ENCODE measurements around the gene DGKE.

Gene DGKE

DNA sequence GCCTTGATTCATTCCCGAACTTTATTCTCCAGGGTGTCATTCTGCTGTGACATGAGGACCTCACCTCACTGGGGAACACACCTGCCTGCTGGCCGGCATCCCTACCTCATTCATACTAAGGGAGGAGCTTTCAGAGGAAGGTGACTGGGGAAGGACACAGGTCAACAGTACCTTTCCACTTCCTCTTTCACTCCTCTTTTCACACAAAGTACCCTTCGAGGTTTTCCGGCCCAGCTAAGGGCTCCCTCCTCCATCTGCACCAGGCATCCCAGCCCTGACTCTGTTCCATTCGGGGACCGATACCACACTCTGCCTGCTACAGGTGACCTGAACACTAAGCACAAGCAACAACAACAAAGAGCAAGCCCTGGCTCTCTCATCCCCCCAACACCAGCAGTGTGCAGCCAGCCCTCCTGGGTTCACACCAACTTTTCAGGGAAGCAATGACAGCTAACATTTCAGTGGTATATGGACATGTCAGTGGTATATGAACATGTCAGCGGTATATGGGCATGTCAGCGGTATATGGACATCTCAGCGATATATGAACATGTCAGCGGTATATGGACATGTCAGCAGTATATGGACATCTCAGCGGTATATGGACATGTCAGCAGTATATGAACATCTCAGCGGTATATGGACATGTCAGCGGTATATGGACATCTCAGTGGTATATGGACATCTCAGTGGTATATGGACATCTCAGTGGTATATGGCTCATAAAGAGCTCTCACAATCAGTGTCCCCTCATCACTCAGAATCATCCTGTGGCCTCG lies 63.9 kb downstream of the DGKE start:
- peaks cover 39 to 53% of the 10 kb centered on the region in 2 donors for H3K36me3 ChIP-seq (ENCODE audit: control insufficient read depth in 2 of 2, insufficient read depth in 2 of 2, low read length in 2 of 2)
- H3K27ac ChIP-seq (ENCODE audit: low read length): no peak overlapping the region
- no peaks in the 10 kb centered on the region for H3K27me3 ChIP-seq (ENCODE audit: control insufficient read depth in 1 of 2, insufficient read depth in 2 of 2, low read length in 2 of 2)
- no peak overlapping the region for H3K4me3 ChIP-seq (ENCODE audit: low read length in 2 of 2)
- no peak overlapping the region for H3K9ac ChIP-seq (ENCODE audit: low read length in 2 of 2)
- H3K4me1 ChIP-seq (ENCODE audit: control insufficient read depth, insufficient read depth, low read length): no peaks in the 10 kb centered on the region
- H3K9me3 ChIP-seq (ENCODE audit: control insufficient read depth in 2 of 2, low read length in 2 of 2): no peaks in the 10 kb centered on the region

DNA sequence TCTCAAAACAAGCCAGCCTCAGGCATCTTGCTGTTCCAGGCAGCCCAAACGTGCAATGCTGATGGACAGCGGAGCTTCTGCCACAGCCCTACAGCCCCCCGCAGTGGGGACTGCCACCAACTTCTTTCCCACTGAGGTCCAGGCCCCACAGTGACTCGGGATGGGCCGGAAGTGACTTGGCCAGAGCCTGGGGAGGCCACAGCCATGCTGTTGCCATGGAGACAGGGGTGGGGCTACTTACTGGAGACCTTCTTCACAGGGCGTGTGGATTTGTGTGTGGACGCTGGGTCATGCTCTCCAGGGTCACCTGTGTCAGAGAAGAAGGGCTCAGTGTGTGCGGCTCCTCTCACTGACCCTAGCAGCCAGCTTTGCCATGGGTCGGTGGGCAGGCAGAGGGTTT lies 64.9 kb downstream of the DGKE start:
- peaks cover 2% of the 10 kb centered on the region for H3K4me1 ChIP-seq (ENCODE audit: control insufficient read depth, insufficient read depth, low read length)
- no peak overlapping the region for H3K4me3 ChIP-seq (ENCODE audit: low read length in 2 of 2)
- no peak overlapping the region for H3K27ac ChIP-seq (ENCODE audit: low read length)
- H3K36me3 ChIP-seq (ENCODE audit: control insufficient read depth in 2 of 2, insufficient read depth in 2 of 2, low read length in 2 of 2): peaks cover 43 to 55% of the 10 kb centered on the region in 2 donors
- no peaks in the 10 kb centered on the region for H3K27me3 ChIP-seq (ENCODE audit: control insufficient read depth in 1 of 2, insufficient read depth in 2 of 2, low read length in 2 of 2)
- no peak overlapping the region for H3K9ac ChIP-seq (ENCODE audit: low read length in 2 of 2)
- H3K9me3 ChIP-seq (ENCODE audit: control insufficient read depth in 2 of 2, low read length in 2 of 2): no peaks in the 10 kb centered on the region

DNA sequence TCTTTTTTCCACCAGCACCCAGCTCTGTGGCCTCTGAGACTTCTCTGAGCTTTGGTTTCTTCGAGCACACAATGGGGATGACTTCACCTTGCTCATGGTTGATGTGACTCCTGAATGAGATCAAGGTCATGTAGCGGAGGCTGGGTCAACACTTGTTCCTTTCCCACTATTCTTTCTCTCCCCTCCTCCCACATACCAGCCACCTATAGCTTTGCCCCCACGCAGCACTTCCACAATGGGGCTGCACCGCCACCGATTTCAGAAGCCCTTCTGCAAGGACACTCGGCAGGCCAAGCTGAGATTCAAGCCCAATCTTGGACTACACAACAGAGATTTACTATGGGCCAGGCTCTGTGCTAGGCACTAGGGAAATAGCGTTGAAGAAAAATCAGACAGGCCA lies 65.5 kb downstream of the DGKE start:
- Histone ChIP-seq H3K4me3 (ENCODE audit: low read length in 2 of 2) (no peak overlapping the region), H3K36me3 (ENCODE audit: control insufficient read depth in 2 of 2, insufficient read depth in 2 of 2, low read length in 2 of 2) (peaks cover 48 to 58% of the 10 kb centered on the region in 2 donors), H3K9ac (ENCODE audit: low read length in 2 of 2) (no peak overlapping the region), H3K9me3 (ENCODE audit: control insufficient read depth in 2 of 2, low read length in 2 of 2) (no peaks in the 10 kb centered on the region), H3K27ac (ENCODE audit: low read length) (no peak overlapping the region), H3K27me3 (ENCODE audit: control insufficient read depth in 1 of 2, insufficient read depth in 2 of 2, low read length in 2 of 2) (no peaks in the 10 kb centered on the region), H3K4me1 (ENCODE audit: control insufficient read depth, insufficient read depth, low read length) (peaks cover 2% of the 10 kb centered on the region)

GRCh38 chr17:56902348-56902747 lies 68.4 kb downstream of the DGKE start:
- H3K4me3 ChIP-seq (ENCODE audit: low read length in 2 of 2): no peak overlapping the region
- H3K27ac ChIP-seq (ENCODE audit: low read length): no peak overlapping the region
- no peaks in the 10 kb centered on the region for H3K27me3 ChIP-seq (ENCODE audit: control insufficient read depth in 1 of 2, insufficient read depth in 2 of 2, low read length in 2 of 2)
- peaks cover 55 to 61% of the 10 kb centered on the region in 2 donors for H3K36me3 ChIP-seq (ENCODE audit: control insufficient read depth in 2 of 2, insufficient read depth in 2 of 2, low read length in 2 of 2)
- H3K4me1 ChIP-seq (ENCODE audit: control insufficient read depth, insufficient read depth, low read length): peaks cover 2% of the 10 kb centered on the region
- H3K9me3 ChIP-seq (ENCODE audit: control insufficient read depth in 2 of 2, low read length in 2 of 2): no peaks in the 10 kb centered on the region
- no peak overlapping the region for H3K9ac ChIP-seq (ENCODE audit: low read length in 2 of 2)

- Histone ChIP-seq H3K9ac (ENCODE audit: low read length in 2 of 2) (no peak overlapping the region), H3K9me3 (ENCODE audit: control insufficient read depth in 2 of 2, low read length in 2 of 2) (no peaks in the 10 kb centered on the region), H3K27me3 (ENCODE audit: control insufficient read depth in 1 of 2, insufficient read depth in 2 of 2, low read length in 2 of 2) (no peaks in the 10 kb centered on the region), H3K4me3 (ENCODE audit: low read length in 2 of 2) (no peak overlapping the region), H3K36me3 (ENCODE audit: control insufficient read depth in 2 of 2, insufficient read depth in 2 of 2, low read length in 2 of 2) (peaks cover 64 to 71% of the 10 kb centered on the region in 2 donors), H3K27ac (ENCODE audit: low read length) (no peak overlapping the region), H3K4me1 (ENCODE audit: control insufficient read depth, insufficient read depth, low read length) (peaks cover 6% of the 10 kb centered on the region)
Measured at GRCh38 chr17:56903560-56903959, 69.6 kb downstream of the DGKE start.

DNA sequence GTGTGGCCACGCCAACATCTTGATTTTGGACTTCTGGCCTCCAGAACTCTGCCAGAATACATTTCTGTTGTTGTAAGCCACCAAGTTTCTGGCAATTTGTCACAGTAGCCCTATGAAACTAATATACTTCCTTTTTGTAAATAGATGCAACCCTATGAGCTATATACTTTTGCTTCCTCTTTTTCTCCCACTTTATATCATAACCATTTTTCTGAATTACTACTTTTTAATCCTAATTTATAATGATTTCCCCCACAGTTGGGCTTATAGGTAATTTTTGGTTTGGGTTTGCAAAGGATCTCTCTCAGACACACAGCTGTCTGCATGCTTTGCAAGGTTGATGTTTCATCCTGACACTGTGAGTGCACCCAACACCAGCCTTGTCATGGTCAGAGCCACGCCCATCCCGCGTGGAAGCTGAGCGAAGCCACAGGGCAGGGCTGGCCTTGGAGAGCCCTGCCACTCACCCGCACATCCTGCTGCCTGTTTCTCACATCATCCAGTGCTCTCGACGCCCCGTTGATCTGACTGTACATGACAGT lies 74.1 kb downstream of the DGKE start:
- no peak overlapping the region for H3K4me3 ChIP-seq (ENCODE audit: low read length in 2 of 2)
- no peak overlapping the region for H3K9ac ChIP-seq (ENCODE audit: low read length in 2 of 2)
- H3K36me3 ChIP-seq (ENCODE audit: control insufficient read depth in 2 of 2, insufficient read depth in 2 of 2, low read length in 2 of 2): peaks cover 31 to 41% of the 10 kb centered on the region in 2 donors
- no peaks in the 10 kb centered on the region for H3K27me3 ChIP-seq (ENCODE audit: control insufficient read depth in 1 of 2, insufficient read depth in 2 of 2, low read length in 2 of 2)
- H3K27ac ChIP-seq (ENCODE audit: low read length): no peak overlapping the region
- peaks cover 26% of the 10 kb centered on the region for H3K4me1 ChIP-seq (ENCODE audit: control insufficient read depth, insufficient read depth, low read length)
- no peaks in the 10 kb centered on the region for H3K9me3 ChIP-seq (ENCODE audit: control insufficient read depth in 2 of 2, low read length in 2 of 2)

DNA sequence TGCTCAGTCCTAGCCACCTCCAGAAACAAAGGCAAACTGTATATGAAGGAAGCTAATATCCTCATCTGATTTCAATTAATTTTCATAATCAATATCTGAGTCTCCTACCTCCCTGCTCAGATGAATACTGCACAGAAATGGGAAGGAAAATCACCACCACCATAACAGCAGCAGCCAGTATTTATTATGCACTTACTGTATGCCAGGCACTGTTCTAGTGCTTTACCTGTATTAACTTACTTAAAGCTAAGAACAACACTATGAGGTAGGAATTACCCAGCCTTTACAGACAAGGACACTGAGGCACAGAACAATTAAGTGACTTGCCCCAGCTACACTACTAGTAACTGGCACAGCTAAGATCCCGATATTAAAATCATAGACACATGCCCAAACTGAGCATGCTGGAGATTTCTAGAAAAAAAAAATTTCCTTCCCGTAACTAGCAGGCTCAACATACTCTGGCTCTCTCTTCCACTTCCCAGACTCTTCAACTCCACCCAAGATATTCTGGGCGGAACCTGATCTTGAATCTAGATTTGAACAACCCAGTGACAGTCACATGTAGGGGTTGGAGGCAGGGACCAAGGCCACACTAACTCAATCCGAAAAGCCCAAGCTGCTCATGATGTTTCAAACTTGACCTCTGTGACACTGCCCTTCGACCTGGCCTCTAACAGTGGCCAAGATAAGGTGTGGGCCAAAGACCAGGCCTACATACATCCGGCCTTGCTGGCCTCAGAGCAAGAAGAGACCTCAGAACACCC lies 76.0 kb downstream of the DGKE start:
- Histone ChIP-seq H3K27ac (ENCODE audit: low read length) (no peak overlapping the region), H3K4me3 (ENCODE audit: low read length in 2 of 2) (peak overlapping the region in 1 of 2 donors; percentile 22), H3K9me3 (ENCODE audit: control insufficient read depth in 2 of 2, low read length in 2 of 2) (no peaks in the 10 kb centered on the region), H3K27me3 (ENCODE audit: control insufficient read depth in 1 of 2, insufficient read depth in 2 of 2, low read length in 2 of 2) (no peaks in the 10 kb centered on the region), H3K36me3 (ENCODE audit: control insufficient read depth in 2 of 2, insufficient read depth in 2 of 2, low read length in 2 of 2) (peaks cover 17 to 25% of the 10 kb centered on the region in 2 donors), H3K4me1 (ENCODE audit: control insufficient read depth, insufficient read depth, low read length) (peaks cover 30% of the 10 kb centered on the region), H3K9ac (ENCODE audit: low read length in 2 of 2) (peak overlapping the region in 1 of 2 donors; percentile 13)

DNA sequence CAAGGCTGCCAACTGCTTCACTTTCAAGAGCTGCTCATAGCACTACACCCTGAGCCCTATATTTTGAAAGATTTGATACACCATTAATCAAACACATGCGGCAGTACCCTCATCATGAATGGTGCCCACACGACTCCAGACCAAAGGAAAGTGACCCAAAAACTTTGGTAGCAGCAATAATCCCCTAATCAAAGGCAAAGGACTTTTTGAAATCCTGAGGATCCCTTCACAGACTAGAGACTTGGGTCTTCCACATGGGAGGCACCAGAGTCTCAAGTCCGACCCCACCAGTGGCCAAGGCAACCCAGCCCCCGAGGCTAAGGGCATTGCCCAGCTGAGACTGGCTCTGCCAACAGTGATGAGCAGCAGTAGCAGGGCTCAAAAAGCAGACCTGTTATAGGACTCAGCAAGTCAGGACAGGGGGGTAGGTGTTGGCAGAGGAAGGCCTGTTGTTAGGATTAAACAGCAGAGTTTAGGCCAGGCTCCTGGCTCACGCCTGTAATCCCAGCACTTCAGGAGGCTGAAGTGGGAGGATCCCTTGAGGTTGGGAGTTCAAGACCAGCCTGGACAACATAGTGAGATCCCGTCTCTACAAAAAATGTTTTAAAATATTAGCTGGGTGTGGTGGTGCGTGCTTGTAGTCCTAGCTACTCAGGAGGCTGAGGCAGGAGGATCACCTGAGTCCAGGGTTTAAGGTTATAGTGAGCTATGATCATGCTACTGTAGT lies 76.7 kb downstream of the DGKE start:
- no peaks in the 10 kb centered on the region for H3K9me3 ChIP-seq (ENCODE audit: control insufficient read depth in 2 of 2, low read length in 2 of 2)
- peak overlapping the region in 1 of 2 donors; percentile 22 for H3K4me3 ChIP-seq (ENCODE audit: low read length in 2 of 2)
- peaks cover 17 to 25% of the 10 kb centered on the region in 2 donors for H3K36me3 ChIP-seq (ENCODE audit: control insufficient read depth in 2 of 2, insufficient read depth in 2 of 2, low read length in 2 of 2)
- peaks cover 37% of the 10 kb centered on the region for H3K4me1 ChIP-seq (ENCODE audit: control insufficient read depth, insufficient read depth, low read length)
- H3K9ac ChIP-seq (ENCODE audit: low read length in 2 of 2): no peak overlapping the region
- H3K27me3 ChIP-seq (ENCODE audit: control insufficient read depth in 1 of 2, insufficient read depth in 2 of 2, low read length in 2 of 2): no peaks in the 10 kb centered on the region
- peak overlapping the region; percentile 24 for H3K27ac ChIP-seq (ENCODE audit: low read length)

DNA sequence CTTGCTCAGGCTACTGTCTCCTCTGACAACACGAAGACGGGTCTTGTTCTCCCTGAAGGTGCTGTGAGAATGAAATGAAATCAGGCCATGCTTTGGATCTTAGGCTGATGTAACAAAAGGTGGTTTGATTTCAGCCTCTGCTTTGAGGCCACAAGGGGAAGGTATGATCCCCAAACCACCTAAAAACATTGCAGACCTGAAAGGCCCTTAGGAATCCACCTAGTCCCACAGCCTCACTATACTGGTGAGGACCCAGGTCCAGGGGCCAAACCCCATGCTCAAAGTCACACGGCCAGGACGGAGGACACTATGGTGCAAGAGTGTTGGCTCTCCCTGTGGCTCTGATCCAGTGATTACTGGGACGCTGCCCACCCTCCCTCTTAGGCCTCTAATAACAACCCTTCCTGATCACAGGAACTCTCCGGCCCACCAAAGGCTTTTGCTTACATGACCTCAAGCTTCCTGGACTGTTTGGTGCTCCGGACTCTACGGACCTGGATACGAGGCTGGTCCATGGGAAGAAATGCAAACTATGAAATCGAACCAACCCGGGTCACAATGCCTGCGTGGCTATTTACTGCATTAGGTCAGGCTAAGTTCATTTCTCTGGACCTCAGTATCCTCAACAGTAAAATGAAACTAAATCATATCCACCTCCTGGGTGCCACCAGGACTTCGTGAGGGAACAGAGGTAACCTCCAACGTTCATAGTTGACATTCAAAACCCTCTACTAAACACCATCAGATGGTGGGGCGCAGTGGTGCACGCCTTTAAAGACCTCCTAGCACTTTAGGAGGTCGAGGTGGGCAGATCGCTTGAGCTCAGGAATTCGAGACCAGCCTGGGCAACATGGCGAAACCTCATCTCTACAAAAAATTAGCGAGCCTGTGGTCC lies 78.4 kb downstream of the DGKE start:
- Histone ChIP-seq H3K9me3 (ENCODE audit: control insufficient read depth in 2 of 2, low read length in 2 of 2) (no peaks in the 10 kb centered on the region), H3K4me3 (ENCODE audit: low read length in 2 of 2) (peak overlapping the region; percentile 73 to 98), H3K27ac (ENCODE audit: low read length) (peak overlapping the region; percentile 37), H3K27me3 (ENCODE audit: control insufficient read depth in 1 of 2, insufficient read depth in 2 of 2, low read length in 2 of 2) (no peaks in the 10 kb centered on the region), H3K9ac (ENCODE audit: low read length in 2 of 2) (peak overlapping the region; percentile 74 to 78), H3K36me3 (ENCODE audit: control insufficient read depth in 2 of 2, insufficient read depth in 2 of 2, low read length in 2 of 2) (peaks cover 9 to 10% of the 10 kb centered on the region in 2 donors), H3K4me1 (ENCODE audit: control insufficient read depth, insufficient read depth, low read length) (peaks cover 39% of the 10 kb centered on the region)

DNA sequence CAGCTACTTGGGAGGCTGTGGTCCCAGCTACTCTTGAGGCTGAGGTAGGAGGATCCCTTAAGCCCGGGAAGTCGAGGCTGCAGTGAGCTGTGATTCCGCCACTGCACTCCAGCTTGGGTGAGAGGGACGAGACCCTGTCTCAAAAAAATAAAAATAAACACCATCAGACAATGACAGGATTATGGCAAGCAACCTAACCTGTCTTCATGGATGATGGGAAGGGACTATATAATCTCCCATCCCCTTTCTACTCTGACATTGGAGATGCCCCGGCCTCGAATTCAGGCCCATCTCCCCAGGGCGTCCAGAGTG lies 79.0 kb downstream of the DGKE start:
- Histone ChIP-seq H3K4me3 (ENCODE audit: low read length in 2 of 2) (peak overlapping the region; percentile 73 to 98), H3K9ac (ENCODE audit: low read length in 2 of 2) (peak overlapping the region; percentile 74 to 78), H3K4me1 (ENCODE audit: control insufficient read depth, insufficient read depth, low read length) (peaks cover 39% of the 10 kb centered on the region), H3K27ac (ENCODE audit: low read length) (no peak overlapping the region), H3K9me3 (ENCODE audit: control insufficient read depth in 2 of 2, low read length in 2 of 2) (no peaks in the 10 kb centered on the region), H3K27me3 (ENCODE audit: control insufficient read depth in 1 of 2, insufficient read depth in 2 of 2, low read length in 2 of 2) (no peaks in the 10 kb centered on the region), H3K36me3 (ENCODE audit: control insufficient read depth in 2 of 2, insufficient read depth in 2 of 2, low read length in 2 of 2) (peaks cover 4% of the 10 kb centered on the region in 2 donors)
